ENCODE measurements around the gene DMRT1.
A peak's percentile ranks its signal among the peaks of the same experiment; 100 is the strongest.

The DMRT1 gene

DNA sequence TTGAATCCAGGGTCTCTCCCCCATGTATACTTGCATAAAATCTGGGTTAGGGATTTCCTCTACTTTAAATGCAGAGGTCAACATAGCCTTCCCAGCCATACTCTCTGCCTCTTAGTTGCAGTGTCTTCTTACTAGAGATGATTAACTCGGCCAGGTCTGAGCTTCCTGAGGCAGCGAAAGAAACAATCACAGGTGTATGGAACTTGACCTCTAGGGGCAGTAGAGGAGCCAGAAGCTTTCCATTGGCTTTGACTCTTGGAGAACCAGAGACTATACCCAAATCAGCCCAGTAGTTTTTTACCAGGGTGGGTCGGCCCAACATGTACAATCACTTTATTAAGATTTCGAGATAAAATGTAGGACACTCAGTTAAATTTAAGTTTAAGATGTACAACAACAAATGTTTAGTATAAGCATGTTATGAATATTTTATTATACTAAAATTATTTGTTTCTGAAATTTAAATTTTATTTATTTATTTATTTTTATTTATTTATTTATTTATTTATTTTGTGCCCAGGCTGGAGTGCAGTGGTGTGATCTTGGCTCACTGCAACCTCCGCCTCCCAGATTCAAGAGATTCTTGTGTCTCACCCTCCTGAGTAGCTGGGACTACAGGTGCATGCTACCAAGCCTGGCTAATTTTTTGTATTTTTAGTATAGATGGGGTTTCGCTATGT is 87.0 kb downstream of the DMRT1 start:
- no peak for DNase-seq

DNA sequence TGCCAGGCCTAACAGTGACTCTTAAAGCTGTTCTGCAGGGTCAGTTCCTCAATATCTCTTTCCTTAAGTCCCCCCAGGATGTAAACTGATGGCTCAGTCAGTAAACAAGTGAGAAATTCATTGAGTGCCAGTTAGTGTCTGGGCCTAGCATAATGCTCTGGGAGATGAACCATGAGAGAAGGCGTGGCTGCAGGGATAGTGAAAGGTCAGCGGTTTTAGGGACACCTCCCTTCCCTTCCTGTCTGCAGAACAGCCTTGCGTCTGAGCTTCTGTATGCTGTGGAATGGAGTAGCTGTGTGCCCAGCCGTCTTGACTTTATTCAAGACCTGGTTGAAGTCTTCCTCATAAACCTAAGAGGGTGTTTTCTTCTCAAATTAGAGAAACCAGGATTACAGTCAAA is 88.2 kb downstream of the DMRT1 start:
- no peak for DNase-seq

DNA sequence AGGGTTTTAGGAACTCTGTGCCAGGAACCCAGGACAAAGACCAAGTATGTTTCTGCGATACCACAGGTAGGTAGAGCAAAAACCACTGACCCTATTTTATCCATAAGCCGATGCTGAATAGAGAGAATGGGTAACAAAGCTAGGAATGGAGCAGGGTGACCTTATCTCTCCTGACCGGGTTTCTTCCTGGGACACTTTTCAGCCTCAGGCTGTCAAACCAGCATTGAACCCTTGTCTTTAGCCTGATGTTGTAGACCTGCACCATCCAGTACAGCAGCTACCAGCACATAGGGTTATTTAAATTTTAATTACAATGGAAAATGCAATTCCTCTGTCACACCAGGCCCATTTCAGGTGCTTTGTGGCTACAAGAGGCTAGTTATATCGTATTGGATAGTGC is 91.9 kb downstream of the DMRT1 start:
- DNase-seq, result no peak

DNA sequence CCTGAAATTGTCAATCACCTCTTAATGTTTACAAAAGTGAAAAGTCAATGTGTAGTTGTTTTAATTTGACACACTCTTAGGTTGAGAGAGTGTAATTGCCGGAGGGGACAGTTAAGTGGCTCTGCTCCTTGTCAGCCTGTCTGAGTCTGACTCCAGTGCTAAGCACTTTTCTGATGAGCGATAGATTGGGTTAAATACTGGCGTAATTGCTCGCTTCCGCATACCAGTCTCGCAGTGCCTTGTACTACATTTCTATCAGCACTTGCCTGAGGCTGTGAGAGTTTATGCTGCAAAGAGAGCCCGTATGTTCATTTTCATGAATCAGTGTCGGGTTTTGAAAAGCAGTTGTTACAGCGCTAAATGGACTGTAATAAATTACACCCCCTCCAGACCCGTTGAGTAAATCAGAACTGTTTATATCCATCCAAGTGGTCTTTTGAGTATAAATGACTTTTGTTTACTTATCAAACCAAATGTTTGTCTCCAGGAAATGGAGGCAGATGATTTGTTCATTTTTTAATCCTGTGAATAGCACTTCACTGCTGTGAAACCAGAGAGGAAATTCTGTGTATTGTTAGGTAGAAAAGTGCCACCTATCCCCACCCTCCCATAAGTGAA is 94.0 kb downstream of the DMRT1 start:
- peak; percentile 57 for DNase-seq

DNA sequence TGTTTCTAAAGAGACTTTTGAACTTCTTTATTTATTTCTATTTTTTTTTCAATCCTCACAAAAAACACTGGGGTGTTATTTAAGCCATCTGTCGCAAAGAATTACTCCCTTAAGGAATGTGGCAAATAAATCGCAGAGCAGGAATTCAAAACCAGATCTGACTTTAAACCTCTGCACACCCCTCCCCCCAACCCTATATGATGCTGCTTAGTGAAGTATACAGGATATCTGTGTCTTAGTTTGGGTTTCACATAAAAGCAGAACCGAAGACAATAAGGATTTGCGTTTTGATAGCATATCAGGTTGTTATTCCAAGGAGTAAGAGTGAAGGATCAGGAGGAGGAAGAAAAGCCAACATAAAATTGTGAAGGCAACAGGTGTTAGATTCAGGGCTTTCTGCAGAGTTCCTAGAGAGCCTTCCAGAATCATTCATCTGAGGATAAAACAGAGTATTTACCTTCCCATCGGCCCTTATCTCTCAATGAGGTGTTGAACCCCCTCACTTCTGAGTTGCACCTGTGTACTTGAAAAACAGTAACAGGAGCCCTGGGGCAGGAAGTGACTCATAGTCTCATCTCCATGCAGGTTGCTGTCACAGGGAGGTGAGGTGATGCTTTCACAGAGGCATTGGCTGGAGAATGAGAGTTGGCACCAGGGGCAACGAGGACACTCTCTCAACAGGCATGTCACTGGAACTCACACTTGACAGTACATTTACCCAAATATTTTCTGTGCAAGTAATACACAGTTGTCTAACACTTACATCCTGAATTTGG is 101.5 kb downstream of the DMRT1 start:
- peak; percentile 31 for DNase-seq

DNA sequence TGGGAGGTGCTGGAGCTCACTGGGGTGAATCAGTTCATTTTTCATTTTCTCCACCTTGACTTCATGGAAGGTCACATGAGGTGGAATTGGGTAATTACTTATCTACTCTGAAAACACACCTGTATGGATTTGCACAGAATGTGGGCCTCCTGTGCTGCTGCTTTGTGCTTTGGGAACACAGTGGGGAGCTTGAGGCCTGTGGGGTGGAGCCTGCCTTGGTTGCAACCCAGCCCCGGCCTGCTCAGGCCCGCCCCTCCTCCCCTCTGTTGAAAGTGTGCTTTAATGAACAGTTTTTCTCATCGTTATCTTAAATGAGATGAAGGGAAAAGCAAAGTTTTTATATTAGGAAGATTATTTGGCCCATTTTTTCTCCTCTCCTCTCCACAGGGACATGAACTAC is 106.5 kb downstream of the DMRT1 start:
- DNase-seq, result no peak

DNA sequence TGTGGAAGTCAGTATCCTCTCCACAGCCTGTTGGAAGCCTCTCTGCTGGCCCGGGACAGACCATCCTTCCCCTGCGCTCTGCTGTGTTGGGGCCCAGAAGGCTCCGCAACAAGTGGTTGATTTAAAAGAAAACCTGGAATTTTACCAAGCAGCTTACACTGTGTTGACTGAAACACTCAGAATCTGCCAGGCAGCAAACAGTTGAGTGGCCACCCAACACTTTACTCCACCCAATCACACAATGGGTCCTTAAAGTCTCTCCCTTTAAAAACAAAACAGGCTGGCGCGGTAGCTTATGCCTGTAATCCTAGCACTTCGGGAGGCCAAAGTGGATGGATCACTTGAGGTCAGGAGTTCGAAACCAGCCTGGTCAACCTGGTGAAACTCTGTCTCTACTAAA is 107.0 kb downstream of the DMRT1 start:
- no peak for DNase-seq

DNA sequence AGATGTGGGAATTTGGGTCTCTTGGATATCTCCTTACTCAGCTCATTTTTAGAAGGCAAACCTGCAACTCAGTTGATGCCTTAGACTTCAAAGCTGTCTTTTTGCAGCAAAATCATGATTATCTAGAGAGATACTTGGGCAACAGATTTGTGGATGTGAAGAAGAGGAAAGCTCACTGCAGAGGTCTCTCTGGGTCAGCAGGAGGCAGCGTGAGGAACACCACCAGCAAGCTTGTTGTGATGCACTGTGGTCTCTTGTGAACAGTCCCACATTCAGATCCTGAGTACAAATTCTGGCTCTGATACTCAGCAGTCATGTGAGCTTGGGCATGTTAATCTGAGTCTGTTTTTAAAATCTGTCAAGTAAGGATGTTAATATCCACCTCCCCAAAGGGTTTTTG is 108.6 kb downstream of the DMRT1 start:
- no peak for DNase-seq

DNA sequence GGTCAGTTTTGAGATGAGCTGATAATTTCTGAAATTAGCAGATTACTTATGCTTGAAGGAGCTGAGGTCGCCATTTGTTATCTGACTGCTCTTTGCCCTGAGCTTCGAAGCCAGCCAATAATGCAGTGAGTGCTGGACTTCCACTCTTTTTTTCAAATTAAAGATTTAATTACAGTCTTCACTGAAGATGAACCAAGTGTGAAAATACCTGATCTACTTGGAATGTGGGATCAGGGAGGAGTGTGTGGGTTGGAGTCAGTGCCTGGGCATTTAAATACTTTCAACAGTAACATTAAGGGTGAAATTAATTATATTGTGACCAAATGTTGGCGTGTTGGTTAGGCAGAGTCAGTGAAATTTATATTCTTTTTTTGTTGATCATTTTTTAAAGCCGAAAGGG is 111.0 kb downstream of the DMRT1 start:
- no peak for DNase-seq

DNA sequence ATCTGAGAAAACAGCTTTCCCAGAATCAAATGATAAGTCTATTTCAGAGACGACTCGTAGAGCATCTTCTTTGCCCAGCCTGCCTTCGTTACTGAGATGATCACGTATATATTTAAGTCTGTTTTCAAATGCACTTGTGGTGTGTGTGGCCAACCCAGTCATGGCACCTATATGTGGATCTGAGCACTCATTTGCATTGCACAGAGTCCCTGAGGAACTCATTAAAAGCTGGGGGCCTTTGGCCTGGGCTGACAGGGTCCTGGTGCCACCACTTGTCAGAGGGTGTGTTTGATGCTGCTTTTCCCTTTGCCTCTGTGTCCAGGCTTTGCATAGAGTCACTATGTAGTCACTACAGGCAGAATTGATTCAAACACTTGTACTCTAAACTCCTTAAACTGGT is 117.6 kb downstream of the DMRT1 start:
- no peak for DNase-seq

DNA sequence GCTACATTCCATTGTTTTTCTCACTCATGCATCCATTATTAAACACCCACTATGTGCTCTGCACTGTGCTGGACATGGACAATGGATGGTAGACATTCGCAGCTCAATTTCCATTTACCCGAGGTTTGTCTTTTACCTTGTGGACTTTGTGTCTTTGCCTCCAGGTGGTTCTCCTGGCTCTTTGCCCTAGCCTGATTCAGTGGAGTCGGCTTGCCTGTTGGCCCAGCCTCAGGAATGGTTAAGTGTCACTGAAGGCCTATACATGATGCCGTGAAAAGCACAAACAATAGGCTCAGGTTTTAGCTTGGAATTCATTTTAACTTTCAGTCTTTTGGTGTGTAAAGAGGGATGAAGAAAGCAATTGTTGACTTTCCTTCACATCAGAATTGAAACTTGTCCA is 118.4 kb downstream of the DMRT1 start:
- no peak for DNase-seq

DNA sequence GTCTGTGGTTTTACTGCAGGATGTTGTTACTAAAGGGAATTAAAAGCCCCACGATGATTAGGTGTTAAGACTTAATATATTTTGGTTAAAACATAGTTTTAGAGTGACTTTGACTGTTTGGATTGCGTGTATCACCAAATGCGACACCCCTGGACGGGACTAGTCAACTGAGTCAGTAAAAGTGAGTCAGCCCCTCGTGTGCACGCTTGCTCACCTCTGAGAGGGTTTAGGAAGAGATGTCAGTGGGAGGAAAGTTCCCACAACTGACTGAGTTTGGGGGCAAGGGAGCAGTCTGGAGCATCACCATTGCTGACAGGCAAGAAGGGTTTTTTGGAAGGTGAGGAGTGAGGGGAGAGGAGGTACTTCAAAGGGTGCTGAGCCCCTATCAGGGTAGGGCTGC is 120.5 kb downstream of the DMRT1 start:
- no peak for DNase-seq

DNA sequence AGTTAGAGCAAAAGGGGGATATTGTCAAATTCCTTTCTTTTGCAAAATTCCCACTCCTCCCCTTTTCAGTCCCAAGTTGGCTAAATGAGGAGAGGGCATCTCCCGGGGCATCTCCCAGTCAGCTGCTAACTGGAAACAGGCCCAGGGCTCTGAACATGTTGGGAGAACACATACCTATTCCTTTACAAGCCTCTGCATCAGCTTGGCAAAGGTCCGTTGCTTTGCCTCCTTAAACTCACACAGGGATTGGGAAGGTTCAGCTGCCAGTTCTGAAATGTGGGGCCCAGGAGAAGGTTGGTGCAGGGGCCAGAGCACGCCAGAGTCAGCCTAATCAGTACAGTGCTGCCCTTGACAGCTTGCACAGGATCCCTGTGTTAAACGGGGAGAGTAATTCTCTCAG is 124.0 kb downstream of the DMRT1 start:
- DNase-seq, result no peak

DNA sequence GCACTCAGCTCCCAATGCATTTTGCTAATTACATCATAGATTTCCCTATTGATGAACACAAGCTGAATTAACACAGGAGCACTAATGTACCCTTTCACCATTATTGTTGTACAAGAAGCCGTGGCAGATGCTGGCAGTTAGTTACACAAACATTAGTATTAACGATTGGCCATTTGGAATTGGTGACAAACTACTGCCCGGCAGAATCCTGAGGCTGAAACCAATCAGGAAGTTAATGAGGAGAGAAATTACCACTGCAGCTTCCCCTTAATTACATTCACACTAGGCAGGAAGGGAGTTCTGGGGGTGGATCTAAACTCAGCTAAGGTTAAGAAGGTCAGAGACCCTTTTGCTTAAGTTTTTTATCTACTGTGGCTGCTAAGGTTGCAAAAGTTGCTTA is 125.4 kb downstream of the DMRT1 start:
- DNase-seq, result no peak

DNA sequence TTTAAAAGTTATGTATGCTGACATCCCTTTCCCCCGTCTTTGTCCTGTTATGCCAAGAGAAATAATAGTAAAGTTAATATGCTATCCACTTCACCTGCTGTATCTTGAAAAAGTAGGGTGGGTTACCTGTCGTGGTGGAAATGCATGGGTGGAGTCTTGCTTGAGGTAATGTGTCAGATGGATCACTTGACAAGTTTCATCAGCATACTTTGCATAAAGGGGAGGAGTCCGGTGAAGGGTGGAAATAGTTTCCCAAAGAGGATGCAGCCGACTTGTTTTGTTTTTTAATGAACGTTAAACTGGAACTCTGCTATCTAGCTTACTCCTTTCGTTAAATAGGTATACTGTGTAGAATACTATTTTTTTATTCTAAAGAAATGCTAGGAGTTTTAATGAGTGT is 125.9 kb downstream of the DMRT1 start:
- DNase-seq, result no peak

DNA sequence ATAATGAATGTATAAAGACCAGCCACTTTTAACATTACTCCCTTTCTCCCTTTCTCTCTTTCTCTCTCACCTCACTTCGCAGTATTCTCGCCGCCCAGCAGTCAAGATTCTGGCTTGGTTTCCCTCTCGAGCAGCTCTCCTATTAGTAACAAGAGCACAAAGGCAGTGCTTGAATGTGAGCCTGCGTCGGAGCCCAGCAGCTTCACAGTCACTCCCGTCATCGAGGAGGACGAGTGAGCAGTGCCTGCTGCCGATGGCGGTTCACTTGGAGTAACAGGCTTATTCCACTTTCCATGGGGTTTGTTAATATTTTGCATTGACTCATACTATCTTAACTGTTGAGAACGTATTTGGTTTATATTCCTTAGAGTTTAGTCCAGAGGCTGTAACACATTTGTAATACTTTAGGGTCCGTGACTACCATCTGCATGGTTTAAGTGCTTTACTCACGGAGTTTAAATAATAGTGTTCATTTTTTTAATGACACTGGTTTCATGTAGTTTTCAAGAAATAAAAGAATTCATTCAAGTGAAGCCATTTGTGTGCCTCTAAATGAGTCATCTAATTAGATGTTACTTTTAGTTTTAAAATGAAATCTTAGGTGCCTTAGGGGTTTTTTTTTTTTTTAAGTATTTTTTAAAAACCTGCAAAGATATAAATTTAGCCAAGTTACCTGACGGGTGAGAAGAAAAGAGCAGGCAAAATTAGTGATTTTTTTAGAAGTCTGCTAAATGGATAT is 126.6 kb downstream of the DMRT1 start:
- no peak for DNase-seq

DNA sequence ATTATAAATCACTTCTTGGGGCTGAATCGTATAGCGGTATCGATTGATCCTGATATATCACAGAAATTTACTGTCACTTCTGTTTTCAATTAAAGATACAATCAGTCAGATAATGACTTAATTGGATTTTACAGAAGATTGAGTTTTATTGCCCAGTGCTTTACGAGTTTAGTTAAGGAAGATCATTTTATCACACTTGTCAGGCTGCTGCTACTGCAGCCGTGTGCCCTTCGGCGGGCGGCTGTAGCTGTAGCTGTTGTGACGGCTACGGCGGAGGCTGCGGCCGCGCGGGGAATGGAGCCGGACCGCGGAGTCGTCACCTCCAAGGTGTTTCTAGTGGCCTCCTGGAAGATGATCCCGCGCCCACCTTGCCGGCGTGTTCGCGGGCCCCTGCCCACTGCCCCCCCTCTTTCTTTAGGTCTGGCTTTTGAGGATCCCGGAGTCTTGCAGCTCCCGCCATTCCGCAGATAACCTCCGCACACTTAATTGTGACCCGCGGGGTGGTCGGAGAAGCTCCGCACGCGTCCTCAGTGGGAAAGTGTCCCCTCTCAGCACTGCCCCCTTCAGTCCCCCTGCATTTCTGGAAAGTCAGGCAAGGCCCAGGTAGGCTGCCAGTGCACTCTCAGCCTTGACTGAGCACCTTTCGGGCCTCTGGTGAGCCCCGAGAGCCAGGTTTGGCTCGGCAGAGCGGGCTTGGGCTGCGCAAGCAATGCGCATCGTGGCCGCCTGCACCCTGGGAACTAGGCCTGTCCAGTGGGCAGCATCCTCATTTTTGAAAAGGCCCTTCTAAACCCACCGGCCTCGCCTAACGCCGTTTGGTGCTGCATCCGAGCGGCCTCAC is 128.0 kb downstream of the DMRT1 start:
- no peak for DNase-seq

DNA sequence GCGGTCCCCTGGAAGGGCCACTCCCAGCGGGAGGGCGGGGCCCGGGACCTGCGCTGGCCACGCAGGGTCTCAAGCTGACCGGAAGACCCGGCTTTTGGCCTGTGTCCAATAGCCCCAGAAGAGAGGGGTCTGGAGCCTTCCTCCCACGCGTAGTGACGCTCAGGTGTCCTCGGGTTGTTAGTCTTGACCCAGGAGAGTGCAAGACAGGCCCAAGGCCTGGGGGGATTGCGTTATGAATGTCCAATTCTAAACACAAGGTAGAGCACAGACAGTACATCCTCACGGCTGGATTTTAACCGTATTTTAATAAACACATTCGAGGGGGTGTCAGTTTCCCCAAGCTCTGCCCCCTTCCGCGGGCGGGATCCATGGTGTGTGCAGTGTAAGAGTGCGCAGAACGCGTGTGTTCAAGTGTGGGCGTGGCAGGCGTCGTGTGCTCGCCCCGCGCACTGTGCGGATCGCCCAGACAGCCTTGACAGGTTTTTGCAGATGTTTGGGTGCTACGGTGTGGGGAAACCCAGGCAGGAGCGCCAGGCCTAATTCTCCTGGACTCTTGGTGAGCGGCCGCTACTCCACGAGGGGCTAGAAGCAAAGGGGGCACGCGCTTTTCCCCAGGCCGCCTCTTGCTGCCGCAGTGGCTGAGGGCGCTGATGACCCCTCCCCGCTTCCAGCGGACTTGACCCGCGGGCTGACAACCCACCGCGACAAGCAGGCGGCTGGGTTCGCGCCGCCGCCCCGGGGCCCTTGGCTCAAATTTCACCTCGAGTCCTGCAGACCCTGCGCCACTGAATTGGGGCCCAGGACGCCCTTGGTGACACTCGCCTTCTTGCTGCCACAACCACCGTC is 128.9 kb downstream of the DMRT1 start:
- DNase-seq, result no peak

DNA sequence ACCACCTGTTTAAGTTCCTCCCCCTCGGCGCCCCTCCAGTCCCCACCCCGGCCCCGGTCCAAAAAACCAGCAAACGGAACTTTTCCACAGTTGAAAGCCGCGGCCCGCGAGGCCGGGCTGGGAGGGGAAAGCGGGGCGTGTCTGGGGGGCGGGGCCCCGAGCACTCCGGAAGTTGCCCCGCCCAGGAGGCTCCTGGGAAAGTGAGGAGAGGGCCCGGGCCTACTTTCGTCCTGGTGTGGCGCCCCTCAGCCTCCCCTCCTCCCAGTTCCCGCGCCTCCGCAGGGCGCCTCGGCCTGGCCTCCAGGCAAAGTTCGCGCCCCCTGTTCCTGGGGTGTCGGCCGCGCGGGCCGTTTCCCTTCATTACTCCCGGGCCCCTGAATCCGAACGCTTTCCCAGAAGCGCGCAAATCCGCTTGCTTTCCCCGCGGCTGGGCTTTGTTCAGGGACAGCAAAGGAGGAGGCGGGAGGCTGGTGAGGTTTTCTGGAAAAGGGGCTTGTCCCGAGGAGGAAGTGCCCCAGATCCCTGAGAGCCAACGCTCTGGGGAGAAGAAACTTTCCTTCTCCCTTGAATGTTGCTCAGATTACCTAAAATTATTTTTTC is 130.5 kb downstream of the DMRT1 start:
- DNase-seq, result no peak

DNA sequence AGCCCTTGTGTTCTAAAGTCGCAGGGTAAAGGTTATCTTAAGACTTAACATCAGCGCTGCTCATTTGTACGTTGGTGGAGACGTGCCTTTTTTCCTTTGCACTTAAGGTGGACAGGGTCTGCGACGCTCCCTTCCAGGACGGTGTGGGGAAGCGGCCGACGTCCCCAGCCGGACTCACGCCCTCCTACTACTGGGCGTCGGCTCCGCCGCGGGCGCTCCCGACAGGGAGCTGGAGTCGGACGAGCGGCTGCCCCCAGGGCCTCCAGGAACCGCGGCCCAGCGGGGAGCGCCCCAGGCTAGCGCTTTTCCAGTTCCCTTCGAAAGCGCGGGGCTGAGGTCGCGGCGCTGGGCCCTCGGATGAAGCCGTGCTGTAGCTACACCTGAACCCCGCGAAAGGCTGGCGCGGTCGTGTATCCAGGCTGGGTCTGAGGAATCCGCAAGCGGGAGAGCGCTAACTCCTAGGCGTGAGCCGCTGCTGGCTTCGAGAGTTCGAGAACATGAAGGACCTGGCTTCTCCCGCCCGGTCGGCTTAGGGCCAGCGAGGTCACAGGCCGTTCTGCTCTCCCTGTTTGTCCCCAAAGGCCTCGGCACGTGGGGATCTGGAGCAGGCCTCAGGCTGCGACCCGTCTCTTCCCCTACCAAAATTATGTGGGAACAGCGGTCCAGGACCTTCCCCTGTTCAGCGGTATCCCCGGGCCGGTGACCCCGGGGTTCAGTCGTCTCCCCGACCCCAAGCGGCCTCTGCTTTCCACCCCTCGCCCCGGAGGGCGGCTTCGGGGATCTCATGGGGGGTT is 131.2 kb downstream of the DMRT1 start:
- no peak for DNase-seq

All from NCI-H187 treated with DMSO at 0.1 percent for 48 hours (cell line).